ENCODE measurements around the gene GRAP2.
A peak's percentile ranks its signal among the peaks of the same experiment; 100 is the strongest.

The GRAP2 gene

GRCh38 chr22:39994566-39995392 lies 93.9 kb downstream of the GRAP2 start, which contains the start of gene FAM83F:
TSS of gene FAM83F (plus strand) at chr22:39994954. CDS start at chr22:39995043, 89 bp downstream.
- no peak for TF ChIP-seq CTCF (conservative IDR thresholded peaks at IDR 0.05; ENCODE audit: low read depth, low read length)
- DNase-seq (ENCODE audit: low read depth), result no peak
- H3K4me3 ChIP-seq (ENCODE audit: low read depth, low read length), result no peak within 1 kb of the TSS

GRCh38 chr22:39995393-39996252 lies 94.7 kb downstream of the GRAP2 start:
- no peak for DNase-seq (ENCODE audit: low read depth)
- no peak overlapping the region for H3K4me3 ChIP-seq (ENCODE audit: low read depth, low read length)
- no peak for TF ChIP-seq CTCF (conservative IDR thresholded peaks at IDR 0.05; ENCODE audit: low read depth, low read length)

GRCh38 chr22:39996732-39997131 lies 95.8 kb downstream of the GRAP2 start:
- no peak for DNase-seq (ENCODE audit: low read depth)
- H3K4me3 ChIP-seq (ENCODE audit: low read depth, low read length), result no peak overlapping the region
- no peak for TF ChIP-seq CTCF (conservative IDR thresholded peaks at IDR 0.05; ENCODE audit: low read depth, low read length)

- no peak overlapping the region for H3K4me3 ChIP-seq (ENCODE audit: low read depth, low read length)
- no peak for DNase-seq (ENCODE audit: low read depth)
- TF ChIP-seq CTCF (conservative IDR thresholded peaks at IDR 0.05; ENCODE audit: low read depth, low read length), result no peak
These were observed 96.5 kb downstream of the GRAP2 start for GRCh38 chr22:39997421-39997820.

GRCh38 chr22:39997939-39998726 lies 97.2 kb downstream of the GRAP2 start:
- peak; percentile 30 for DNase-seq (ENCODE audit: low read depth)
- TF ChIP-seq CTCF (conservative IDR thresholded peaks at IDR 0.05; ENCODE audit: low read depth, low read length), result no peak
- H3K4me3 ChIP-seq (ENCODE audit: low read depth, low read length), result no peak overlapping the region

- no peak overlapping the region for H3K4me3 ChIP-seq (ENCODE audit: low read depth, low read length)
- peak; percentile 11 for TF ChIP-seq CTCF (conservative IDR thresholded peaks at IDR 0.05; ENCODE audit: low read depth, low read length)
- DNase-seq (ENCODE audit: low read depth), result peak; percentile 97
These were observed 98.4 kb downstream of the GRAP2 start for GRCh38 chr22:39999144-39999757.

Measured in choroid plexus epithelial cell (primary cell).